Peyer's patch (tissue), 4 donors: Measurements from ENCODE around the gene TRRAP. TPM values are rescaled to one million over a fixed set of nuclear protein-coding genes. Genes with fewer than 3 reads are reported as not detected.

Source experiments
- DNase-seq, 3 donors: peaks; one replicate each; pipeline ENCODE4 v3.0.0-alpha.2; 2017 to 2019
- H3K27ac ChIP-seq, 4 donors: fragments of 200-600 bp; sonication (generic); one replicate each; pipeline ENCODE4 v1.5.1; 2016 to 2019
- H3K27me3 ChIP-seq, 2 donors: fragments of 200-600 bp; sonication (generic); one replicate each; pipeline ENCODE4 v1.5.1; 2019
- H3K36me3 ChIP-seq, 3 donors: fragments of 200-600 bp; sonication (generic); one replicate each; pipeline ENCODE4 v1.5.1; 2016 to 2019
- H3K4me1 ChIP-seq, 4 donors: fragments of 200-600 bp; sonication (generic); one replicate each; pipeline ENCODE4 v1.5.1; 2016 to 2019
- H3K4me3 ChIP-seq, 4 donors: fragments of 200-600 bp; sonication (generic); 1 replicate in 3 of 4; 2 replicates in 1 of 4; pipeline ENCODE4 v1.5.1; 2016 to 2019; ENCODE audit warnings: mild to moderate bottlenecking in 1 of 4
- H3K9me3 ChIP-seq, 4 donors: fragments of 200-600 bp; sonication (generic); one replicate each; pipeline ENCODE4 v1.5.1; 2016 to 2019; ENCODE audit warnings: mild to moderate bottlenecking in 1 of 4
- CTCF ChIP-seq, 6 experiments: fragments of 450-650 bp in 4 of 6; fragments of 200-600 bp in 2 of 6; sonication (generic) in 1 of 6; IDR thresholded peaks; one replicate each; pipeline ENCODE4 v1.5.1; 2017 to 2019; ENCODE audit warnings: antibody characterized with exemption in 6 of 6, mild to moderate bottlenecking in 3 of 6, moderate library complexity in 1 of 6
- POLR2A ChIP-seq, 2 donors: fragments of 450-650 bp; IDR thresholded peaks; one replicate each; pipeline ENCODE4 v1.5.1; 2017; ENCODE audit warnings: antibody characterized with exemption in 2 of 2, mild to moderate bottlenecking in 2 of 2, moderate library complexity in 2 of 2
- total RNA-seq, 4 donors: library from RNA; depleted of rRNA; stranded (reverse); fragments of >200 nt; gene quantifications; one replicate each; pipeline ENCODE4 v1.1.0, GENCODE V29; 2016

TRRAP gene
- total RNA-seq, 4 donors from 2014 or later: 39.2 to 62.3 (median 57.8) TPM

GRCh38 chr7:98892609-98893008, 14.3 kb downstream of the TRRAP start:
- Histone ChIP-seq H3K27me3 (no peaks in the 10 kb centered on the region), H3K4me3 (no peak overlapping the region), H3K27ac (no peak overlapping the region), H3K4me1 (no peaks in the 10 kb centered on the region), H3K36me3 (peaks cover 0 to 94% (median 0%) of the 10 kb centered on the region in 3 donors), H3K9me3 (no peaks in the 10 kb centered on the region)
- no peak for TF ChIP-seq POLR2A (IDR thresholded peaks at IDR 0.05)
- no peak for TF ChIP-seq CTCF (IDR thresholded peaks at IDR 0.05)
- DNase-seq: no peak

GRCh38 chr7:98899816-98900215, 21.5 kb downstream of the TRRAP start:
- H3K27ac ChIP-seq: no peak overlapping the region
- H3K4me3 ChIP-seq: no peak overlapping the region
- TF ChIP-seq POLR2A (IDR thresholded peaks at IDR 0.05) (no peak), CTCF (IDR thresholded peaks at IDR 0.05) (no peak)
- H3K4me1 ChIP-seq: no peaks in the 10 kb centered on the region
- DNase-seq: no peak
- peaks cover 0 to 99% (median 0%) of the 10 kb centered on the region in 3 donors for H3K36me3 ChIP-seq
- no peaks in the 10 kb centered on the region for H3K27me3 ChIP-seq
- H3K9me3 ChIP-seq: no peaks in the 10 kb centered on the region

DNA sequence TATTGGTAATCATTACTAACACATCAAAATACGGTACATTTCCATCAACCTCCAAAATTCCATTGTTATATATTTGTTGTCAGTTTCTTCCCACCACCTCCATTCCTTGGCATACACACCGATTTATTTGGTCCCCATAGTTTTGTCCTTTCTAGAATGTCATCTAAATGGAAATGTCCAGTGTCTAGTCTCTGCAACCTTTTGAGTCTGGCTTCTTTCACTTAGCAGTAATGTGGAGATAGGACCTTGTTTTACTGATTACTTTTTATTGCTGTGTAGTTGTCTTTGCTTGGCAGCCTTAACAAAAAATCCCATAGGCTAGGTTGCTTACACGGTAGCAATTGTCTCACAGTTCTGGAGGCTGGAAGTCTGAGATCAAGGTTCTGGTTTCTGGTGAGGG, 22.5 kb downstream of the TRRAP start:
- H3K27ac ChIP-seq: no peak overlapping the region
- TF ChIP-seq POLR2A (IDR thresholded peaks at IDR 0.05) (no peak), CTCF (IDR thresholded peaks at IDR 0.05) (no peak)

DNA sequence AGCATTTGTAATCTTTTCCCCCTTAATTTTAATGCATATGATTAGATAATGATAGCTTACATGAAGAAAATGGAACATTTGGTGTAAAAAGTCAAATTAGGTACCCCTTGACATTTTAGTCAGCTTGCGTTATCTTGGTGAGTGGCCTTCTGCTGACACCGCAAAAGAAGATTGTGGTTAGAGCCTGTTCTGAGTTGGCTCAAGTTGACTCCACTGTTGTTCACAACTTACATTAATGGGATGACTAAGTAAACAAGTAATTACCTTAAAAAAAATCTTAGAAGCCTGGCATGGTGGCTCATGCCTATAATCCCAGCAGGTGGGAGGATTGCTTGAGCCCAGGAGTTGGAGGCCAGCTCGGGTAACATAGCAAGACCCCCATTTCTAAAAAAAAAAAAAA, 24.2 kb downstream of the TRRAP start:
- DNase-seq: no peak
- TF ChIP-seq POLR2A (IDR thresholded peaks at IDR 0.05) (no peak), CTCF (IDR thresholded peaks at IDR 0.05) (no peak)
- H3K4me3 ChIP-seq: no peak overlapping the region
- H3K36me3 ChIP-seq: peaks cover 0 to 99% (median 0%) of the 10 kb centered on the region in 3 donors
- no peaks in the 10 kb centered on the region for H3K4me1 ChIP-seq
- H3K9me3 ChIP-seq: no peaks in the 10 kb centered on the region
- no peaks in the 10 kb centered on the region for H3K27me3 ChIP-seq
- H3K27ac ChIP-seq: no peak overlapping the region

More for the DNA sequence above, 22.5 kb downstream of the TRRAP start:
- no peak for DNase-seq
- H3K4me3 ChIP-seq: no peak overlapping the region
- H3K9me3 ChIP-seq: no peaks in the 10 kb centered on the region
- peaks cover 0 to 99% (median 0%) of the 10 kb centered on the region in 3 donors for H3K36me3 ChIP-seq
- H3K27me3 ChIP-seq: no peaks in the 10 kb centered on the region
- H3K4me1 ChIP-seq: no peaks in the 10 kb centered on the region

DNA sequence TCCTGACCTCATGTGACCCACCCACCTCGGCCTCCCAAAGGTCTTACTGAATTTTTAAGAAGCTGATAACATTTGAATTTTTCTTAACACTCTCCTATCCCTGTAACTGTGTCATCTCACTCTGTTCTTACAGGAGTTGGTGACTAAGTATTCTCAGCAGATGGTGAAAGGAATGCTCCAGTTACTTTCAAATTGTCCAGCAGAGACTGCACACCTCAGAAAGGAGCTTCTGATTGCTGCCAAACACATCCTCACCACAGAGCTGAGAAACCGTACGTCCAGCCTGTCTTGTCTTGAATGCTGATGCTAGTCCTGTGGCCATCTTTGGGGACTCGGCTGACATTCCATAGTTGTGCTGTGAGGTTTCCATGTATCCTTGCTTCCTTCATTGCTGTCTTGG, 24.9 kb downstream of the TRRAP start:
- Histone ChIP-seq H3K27me3 (no peaks in the 10 kb centered on the region), H3K27ac (no peak overlapping the region), H3K9me3 (no peaks in the 10 kb centered on the region), H3K36me3 (peaks cover 0 to 99% (median 0%) of the 10 kb centered on the region in 3 donors), H3K4me3 (no peak overlapping the region), H3K4me1 (no peaks in the 10 kb centered on the region)
- TF ChIP-seq POLR2A (IDR thresholded peaks at IDR 0.05) (no peak), CTCF (IDR thresholded peaks at IDR 0.05) (no peak)
- no peak for DNase-seq

GRCh38 chr7:98907570-98907969, 29.2 kb downstream of the TRRAP start:
- H3K4me3 ChIP-seq: no peak overlapping the region
- peaks cover 0 to 100% (median 3%) of the 10 kb centered on the region in 3 donors for H3K36me3 ChIP-seq
- no peaks in the 10 kb centered on the region for H3K9me3 ChIP-seq
- TF ChIP-seq CTCF (IDR thresholded peaks at IDR 0.05) (no peak), POLR2A (IDR thresholded peaks at IDR 0.05) (no peak)
- no peak overlapping the region for H3K27ac ChIP-seq
- DNase-seq: no peak
- H3K4me1 ChIP-seq: no peaks in the 10 kb centered on the region
- H3K27me3 ChIP-seq: no peaks in the 10 kb centered on the region
